Measurements from ENCODE around the gene TMEM174.

TMEM174 gene

DNA sequence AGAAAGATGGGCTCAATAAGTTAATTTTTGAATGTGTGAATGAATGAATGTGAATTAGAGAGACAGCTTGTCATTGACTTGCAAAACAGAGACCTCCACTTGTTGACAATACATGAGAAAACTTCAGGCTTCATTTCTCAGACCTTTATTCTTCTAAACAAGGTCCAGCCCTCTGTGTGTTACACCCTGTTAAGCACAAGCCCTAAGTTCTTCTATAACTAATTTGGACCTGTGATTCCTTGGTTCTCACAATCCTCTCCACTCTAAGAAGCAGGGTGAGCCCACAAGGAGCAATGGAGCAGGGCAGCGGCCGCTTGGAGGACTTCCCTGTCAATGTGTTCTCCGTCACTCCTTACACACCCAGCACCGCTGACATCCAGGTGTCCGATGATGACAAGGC, at the start of gene TMEM174:
Gene TMEM174 (plus strand): TSS at position 243 of the 400 bp plus-strand sequence. CDS start 51 bp downstream, at position 294.
- no peak for DNase-seq

DNA sequence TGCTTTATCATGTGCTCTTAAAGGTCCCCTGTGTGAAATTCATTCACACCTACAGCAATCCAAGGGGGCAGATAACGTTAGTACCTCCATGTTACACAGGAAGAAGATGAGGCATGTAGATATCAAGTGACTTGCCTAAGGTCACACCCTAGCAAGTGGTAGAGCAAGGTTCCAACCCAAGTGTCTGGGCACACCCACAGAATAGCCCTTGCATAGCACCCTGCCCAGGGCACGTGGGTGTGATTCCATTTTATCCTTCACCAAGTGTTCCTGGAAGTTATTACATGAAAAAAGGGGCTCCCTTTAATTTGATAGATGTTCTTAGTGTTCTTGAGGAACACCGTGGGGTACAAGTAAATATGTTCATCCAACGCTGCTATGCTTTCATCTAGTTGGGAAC, 47.7 kb upstream of the TMEM174 start:
- no peak for DNase-seq

GRCh38 chr5:73126381-73126780, 46.6 kb upstream of the TMEM174 start:
- DNase-seq, result no peak

DNA sequence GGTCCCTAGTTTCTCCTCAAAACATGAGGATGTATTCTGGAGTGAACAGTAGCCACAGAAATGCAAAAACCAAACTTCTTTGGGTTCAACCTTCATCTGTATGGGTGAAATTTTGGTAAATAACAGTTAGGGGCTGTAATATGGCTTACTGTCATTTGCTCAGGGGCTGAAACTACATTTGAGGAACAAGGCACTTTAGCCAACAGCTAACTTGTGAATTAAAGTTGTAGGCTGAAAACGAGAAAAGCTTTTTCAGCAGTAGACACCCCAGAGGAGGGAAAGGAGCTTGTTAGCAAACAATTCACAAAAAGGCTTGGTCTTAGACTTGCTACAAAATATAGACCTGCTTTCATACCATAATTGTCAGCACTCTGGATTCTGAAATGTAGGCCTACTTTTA, 46.0 kb upstream of the TMEM174 start:
- DNase-seq, result no peak

DNA sequence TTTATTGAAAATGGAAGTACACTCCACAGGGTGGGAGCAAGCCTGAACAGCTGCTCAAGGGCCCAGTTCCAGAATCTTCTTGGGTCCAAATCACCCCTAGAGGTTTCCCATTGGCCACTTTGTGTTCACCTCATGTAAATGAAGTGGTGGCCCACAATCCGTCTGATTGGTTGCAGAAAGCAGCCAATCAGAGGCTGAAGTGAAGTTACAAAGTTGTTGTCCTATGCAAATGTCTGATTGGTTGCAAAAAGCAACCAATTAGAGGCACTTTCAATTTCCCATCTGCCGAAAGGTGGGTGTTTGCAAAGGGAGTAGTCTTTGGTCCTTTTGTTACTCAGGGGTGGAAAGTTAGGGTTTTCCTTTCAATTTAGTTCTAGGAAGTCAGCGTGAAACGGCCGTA, 43.9 kb upstream of the TMEM174 start:
- DNase-seq, result no peak

- no peak for DNase-seq
These were observed 42.2 kb upstream of the TMEM174 start for GRCh38 chr5:73130811-73131210.

DNA sequence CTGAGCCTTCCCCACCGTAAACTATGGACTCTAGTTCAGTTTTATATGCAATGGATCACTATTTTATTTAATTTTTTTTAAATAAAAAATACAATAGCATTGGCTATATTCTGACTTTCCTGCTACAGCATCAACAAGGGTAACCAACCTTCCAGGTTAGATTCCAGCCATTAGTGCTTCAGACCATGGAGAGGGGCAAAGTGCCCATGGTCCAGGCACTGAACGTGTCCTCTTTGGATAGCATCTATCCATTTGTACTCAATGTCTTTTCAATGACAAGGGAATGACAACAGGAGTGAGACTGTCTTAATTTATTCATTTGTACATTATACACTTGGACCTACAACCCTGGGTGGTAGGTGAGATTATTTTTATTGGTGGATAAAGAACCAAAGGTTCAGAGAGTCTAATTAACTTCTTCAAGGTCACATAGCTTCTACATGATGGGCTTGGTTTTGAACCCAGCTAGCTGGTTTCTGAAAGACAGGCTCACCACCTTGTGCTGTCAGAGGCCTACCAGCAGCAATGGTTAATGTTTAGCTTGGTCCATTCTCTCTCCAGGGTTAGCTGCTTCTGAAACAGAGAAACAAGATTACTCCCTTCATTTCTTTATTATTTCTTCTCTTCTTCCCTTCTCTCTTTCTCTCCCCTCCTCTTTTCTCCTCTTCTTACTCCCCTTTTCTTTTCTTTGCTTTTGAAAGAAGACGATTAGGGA, 41.1 kb upstream of the TMEM174 start:
- no peak for DNase-seq

DNA sequence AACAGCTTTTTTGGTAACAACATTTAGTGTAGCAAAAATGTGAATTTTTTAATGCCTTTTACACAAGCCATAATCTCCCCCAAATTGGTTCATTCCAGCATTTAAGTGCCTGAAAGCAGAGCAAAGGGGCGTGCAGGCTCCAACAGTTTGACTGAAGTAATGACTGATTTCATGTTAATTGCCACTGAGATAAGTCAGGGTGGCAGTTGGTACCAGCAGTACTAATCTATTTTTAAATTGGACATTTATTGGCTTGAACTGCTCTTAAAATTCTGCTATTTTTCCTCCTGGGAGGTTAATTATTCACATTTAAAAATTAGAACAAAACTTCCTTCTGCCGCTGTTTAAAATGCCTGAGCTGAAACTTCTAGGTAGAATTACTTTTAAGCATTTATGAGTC, 40.2 kb upstream of the TMEM174 start:
- no peak for DNase-seq

DNA sequence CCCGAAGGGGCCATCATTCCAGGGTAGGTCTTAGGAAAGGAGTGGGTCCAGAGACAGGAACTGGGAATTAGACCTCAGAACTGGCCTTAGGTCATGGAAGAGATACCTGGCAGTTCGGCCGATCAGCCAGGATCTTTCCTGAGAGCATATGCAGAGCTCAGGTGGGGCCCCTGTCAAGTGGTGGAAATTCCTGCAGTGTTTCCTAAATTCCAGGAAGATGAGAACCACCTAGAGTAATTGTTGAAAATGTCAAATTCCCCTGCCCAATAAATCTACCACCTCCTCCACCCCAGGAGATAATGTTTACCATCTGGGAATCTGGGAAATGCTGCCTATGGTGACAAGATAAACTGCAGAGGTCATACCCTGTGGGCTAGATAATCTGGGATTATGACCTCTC, 38.0 kb upstream of the TMEM174 start:
- DNase-seq, result no peak

DNA sequence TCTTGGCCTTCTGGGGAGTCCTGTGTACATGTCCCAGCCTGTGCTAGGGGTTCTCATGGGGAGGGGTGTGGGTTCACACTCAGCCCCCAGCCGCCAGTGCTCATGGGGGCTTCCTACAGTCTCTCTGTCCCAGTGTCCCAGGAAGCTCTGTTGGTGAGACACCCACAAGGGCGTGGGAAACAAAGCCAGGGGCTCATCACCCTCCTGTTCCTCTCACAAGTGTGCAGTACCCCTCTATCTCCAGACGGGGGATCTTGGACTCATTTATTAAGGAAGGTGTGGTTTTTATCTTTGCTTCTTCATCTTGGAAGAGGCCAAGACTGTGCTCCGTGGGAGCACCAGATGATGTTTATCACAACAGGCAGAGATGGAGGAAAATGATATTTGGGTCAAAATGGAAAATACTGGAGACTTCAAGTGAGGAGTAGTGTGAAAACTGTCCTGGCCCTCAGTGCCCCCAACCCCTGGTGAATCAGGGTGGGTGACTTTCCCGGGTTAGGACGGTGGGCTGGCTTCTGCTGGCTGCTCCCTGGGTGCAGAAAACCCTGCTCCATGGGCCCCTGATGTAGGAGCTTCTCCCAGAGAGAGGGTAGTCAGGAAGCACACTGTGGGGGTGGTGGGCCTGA, 37.5 kb upstream of the TMEM174 start:
- DNase-seq, result peak in 1 of 2 experiments; percentile 28

- DNase-seq, result no peak
These were observed 36.9 kb upstream of the TMEM174 start for GRCh38 chr5:73136055-73136562.

GRCh38 chr5:73137563-73138530, 35.1 kb upstream of the TMEM174 start:
- DNase-seq, result no peak

DNA sequence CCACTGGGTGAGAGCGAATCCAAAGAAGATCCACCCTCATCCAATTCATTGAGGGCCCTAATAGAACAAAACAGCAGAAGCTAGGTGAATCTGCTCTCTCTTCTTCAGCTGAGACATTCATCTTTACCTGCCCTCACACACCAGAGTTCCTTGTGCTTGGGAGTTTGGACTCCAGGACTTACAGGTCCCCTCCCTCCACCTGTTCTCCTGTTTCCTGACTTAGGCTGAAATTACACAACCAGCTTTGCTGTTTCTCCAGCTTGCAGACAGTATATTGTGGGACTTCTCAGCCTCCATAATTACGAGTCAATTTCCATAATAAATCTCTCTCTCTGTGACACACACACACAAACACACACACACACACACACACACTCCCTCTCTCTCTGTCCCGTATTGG, 33.5 kb upstream of the TMEM174 start:
- DNase-seq, result no peak

DNA sequence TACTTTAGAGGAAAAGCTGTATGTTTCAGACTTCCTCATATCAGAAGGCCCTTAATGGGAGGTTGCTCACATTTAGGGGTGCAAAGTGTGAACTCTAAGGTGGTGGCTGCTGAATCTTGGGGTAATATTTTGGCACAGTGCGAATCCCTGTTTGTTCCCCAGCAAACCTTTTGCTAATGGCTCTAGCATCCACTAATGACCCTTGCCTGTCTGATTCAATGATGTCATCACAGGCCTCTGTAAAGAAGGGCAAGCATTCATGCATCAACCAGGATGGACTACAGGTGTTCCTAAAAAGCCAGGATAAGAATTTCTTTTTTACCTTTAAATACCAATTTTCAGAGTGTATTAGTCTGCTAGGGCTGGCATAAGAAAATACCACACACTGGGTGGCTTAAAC, 32.2 kb upstream of the TMEM174 start:
- no peak for DNase-seq

DNA sequence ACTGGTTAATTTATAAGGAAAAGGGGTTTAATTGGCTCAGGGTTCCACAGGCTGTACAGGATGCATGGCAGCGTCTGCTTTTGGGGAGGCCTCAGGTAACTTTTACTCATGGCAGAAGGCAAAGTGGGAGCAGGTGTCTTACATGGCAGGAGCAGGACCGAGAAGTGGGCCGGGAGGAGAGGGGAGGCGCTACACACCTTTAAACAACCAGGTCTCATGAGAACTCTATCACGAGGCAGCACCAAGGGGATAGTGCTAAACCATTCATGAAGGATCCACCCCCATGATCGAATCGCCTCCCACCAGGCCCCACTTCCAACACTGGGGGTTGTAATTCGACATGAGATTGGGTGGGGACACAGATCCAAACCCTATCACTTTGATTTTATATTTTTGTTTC, 31.0 kb upstream of the TMEM174 start:
- DNase-seq, result no peak

DNA sequence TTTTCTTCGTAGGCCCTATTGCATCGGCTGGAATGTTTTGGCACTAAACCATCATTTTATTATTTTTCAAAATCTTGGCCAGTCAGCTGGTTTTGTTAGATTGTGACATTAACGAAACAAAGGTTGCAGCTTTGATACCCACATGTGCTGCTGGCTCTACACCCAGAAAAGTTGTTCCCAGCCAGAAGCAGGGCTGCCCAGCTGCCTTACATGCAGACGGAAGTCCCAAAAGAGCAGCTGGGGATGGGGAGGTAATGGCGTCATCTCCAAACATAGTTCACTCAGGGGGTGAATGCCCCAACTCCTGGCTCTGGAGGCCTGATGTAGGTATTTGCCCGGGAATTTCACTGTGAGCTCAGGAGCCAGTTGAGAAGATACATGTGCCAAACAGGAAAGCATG, 29.3 kb upstream of the TMEM174 start:
- no peak for DNase-seq

DNA sequence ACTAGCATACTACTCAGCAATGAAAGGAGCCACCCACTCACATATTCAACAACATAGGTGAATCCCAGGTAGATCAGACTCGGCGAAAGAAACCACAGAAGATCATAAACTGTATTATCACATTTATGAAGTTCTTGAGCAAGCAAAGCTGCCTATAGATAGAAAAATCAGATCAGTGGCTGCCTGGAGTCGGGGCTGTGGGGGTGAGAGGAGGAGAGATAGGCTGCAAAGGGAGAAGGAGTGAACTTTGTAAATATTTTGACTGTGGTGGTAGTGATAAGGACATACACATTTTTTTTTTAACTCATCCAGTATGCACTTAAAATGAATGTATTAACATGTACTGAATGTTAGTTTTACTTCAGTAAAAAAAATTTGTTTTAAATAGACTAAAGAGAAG, 23.5 kb upstream of the TMEM174 start:
- no peak for DNase-seq

- DNase-seq, result no peak
These were observed 22.1 kb upstream of the TMEM174 start for GRCh38 chr5:73150876-73151275.

GRCh38 chr5:73151766-73152410, 21.1 kb upstream of the TMEM174 start:
- no peak for DNase-seq

GRCh38 chr5:73152411-73153388, 20.3 kb upstream of the TMEM174 start:
- no peak for DNase-seq

GRCh38 chr5:73153513-73153912, 19.5 kb upstream of the TMEM174 start:
- DNase-seq, result no peak

All from SHP77 (cell line).